Measurements from ENCODE around the gene CAPN2.
"Not testable (repeated sequence)": the region's sequence is repeated elsewhere in the genome, so short reads cannot be mapped to it uniquely, and the experiment has no call there.

Gene CAPN2

DNA sequence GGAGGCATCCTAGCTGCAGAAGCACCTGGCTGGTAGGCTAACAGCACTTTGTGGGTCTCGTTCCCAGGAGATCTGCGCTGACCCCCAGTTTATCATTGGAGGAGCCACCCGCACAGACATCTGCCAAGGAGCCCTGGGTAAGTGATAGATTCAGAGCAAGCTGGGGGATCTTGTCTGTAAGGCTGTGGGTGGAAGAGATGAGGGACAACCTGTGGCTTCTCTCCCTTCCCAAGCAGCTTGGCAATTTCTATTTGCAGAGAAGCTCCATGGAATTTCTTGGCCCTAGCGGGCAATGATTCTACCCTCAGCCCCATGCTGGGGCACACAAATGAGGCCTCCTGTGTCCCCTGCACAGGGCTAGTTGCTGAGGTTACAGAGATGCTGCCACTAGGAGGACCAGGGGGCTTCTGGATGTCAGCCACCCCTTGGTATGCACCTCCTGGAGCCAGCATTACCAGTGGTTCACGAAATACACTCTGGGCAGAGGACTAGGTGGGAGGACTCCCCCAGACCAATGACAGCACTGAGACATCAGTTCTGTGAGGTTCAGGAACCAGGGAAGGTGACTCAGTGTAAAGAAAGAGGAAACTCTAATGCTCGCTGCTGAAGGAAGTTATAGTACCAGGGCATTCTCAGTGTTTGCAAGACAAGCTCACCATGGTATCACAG lies 5.5 kb downstream of the CAPN2 start:
- DNase-seq: no peak

DNA sequence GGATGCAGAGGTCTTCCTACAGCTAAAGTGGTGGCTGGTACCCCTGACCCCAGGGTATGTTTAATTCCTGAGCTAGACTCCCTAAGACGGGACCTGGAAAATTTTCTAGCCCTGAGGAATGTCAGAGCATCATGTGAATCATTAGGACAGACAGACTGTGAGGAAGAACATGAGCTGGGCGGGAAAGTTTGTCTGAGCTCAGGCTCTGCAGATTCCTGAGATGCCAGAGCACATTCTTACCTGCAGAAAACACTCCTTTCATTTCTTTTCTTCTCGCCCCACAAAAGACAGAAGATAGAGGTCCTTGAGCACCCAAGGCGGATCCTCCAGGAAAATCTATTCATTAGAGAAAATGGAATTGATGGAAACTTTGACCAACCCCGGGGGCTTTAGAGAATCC lies 6.5 kb downstream of the CAPN2 start:
- DNase-seq: no peak

GRCh38 chr1:223720971-223721591 lies 8.7 kb downstream of the CAPN2 start:
- no peak for DNase-seq

- no peak for DNase-seq
Measured at GRCh38 chr1:223721658-223722607, 9.6 kb downstream of the CAPN2 start.

DNA sequence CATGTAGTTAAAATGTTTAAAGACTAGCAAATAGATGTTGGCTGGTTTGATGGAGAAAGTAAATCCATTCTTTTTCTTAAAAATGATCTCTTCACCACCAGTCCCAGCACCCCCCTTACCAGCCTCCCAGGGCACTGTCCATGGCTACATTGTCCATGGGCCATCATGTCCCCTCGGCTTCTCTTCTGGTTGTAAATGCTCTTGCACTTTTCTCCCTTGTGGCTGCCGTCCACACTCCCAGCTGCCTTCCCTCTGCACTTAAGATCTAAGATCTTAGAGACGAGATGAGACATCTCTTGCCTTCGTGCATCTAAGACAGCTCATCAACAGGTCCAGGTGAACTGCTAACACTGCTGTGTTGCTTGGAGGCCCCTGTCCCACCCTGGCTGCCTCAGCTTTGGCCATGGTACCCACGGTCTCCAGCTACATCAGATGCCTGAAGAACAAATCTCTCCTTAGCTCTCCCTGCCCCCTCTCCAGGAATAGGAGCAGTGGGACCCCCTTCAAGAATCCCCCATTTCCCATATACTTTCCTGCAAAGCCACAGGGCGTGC lies 11.1 kb downstream of the CAPN2 start:
- DNase-seq: no peak

DNA sequence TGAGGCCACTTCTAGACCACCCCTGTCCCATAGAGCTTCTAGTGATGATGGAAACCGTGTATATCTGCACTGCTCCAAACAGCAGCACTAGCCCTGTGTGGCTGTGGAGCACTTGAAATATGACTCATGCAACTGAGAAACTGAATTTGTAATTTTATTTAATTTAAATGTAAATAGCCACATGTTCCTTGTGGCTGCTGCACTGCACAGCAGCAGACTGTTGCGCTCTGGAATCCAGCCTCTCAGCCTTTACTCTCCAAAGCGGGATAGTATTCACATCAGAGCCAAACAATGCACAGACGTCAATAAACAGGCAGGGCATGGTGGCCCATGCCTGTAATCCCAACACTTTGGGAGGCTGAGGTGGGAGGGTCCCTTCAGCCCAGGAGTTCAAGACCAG lies 12.0 kb downstream of the CAPN2 start:
- DNase-seq: no peak

DNA sequence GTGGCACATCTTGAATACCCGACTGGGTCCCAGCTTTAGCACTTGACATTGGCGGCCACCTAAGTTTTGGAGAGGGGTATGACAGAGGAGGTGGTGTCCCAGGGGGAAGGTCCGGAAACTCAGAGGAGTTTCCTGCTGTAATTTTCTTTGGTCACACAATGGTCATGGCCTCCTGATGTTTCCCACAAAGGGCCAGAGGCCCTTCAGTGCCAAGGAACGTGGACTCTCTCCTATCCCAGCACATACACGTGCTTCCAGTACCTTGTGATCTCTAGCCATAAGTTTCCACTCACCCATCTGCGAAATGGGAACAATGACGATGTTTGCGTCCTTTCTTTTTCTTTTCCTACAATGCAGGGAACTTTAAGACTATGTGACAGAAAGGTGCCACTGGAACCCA lies 13.2 kb downstream of the CAPN2 start:
- no peak for DNase-seq

GRCh38 chr1:223726380-223727001 lies 14.2 kb downstream of the CAPN2 start:
- DNase-seq: no peak

DNA sequence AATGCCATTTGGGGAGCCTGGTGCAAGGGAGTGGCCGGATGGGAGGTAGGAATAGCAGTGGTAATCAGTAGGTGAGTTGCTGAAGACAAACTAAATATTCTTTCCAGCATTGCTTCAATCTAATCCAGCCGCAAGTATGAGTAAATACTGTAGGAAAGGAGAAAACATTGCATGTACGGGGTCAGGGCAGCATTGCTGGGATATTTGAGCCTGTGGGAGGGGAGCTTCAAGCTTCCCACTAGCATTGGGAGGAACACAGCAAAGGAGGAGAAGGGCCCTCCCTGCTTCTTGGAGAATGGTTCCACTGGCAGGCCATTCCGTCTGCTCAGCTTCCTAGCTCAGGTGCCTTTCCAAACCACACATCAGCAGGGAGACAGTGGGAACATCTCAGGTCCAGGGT lies 15.2 kb downstream of the CAPN2 start:
- no peak for DNase-seq

DNA sequence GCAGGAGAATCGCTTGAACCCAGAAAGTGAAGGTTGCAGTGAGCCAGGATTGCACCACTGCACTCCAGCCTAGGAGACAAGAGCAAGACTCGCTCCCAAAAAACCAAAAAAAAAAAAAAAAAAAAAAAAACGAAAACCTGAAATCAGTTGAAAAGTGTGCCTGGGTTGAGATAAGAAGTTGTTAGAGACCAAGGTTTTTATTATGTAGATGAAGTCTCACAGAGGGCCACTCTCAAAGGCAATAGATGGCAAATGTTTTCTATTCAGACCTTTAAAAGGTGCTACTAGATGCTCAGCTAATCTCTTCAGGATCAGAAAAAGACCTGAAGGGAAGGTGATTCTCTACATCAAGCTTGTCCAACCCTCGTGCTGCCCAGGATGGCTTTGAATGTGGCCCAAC lies 17.6 kb downstream of the CAPN2 start:
- DNase-seq: no peak

DNA sequence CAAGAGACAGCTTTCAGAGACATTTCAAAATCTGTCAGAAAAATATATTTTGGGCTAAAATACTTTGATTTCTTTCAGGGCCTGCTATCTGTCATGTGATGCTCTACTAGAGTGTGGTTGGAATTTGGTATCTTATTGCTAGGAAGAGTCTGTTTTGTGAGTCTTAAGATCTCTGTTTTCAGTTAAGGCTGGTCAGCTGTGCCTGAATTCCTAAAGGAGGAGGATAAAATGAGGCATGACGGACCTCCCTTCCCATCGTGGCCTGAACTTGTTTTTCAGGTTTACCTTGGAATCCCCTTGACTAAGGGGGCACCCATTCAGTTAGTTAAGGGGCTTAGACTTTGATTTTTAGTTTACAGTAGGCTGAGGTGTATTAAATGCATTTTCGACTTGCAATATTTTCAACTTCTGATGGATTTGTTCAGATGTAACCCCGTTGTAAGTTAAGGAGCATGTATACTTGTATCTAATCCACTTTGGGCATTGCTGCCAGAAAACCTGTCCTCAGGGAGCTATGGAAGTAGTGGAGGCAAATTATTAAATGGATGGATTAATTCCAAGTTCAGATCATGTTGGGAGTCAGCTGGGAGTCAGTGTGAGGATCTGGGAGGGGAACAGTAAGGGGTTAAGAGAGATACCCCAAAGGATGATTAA lies 18.3 kb downstream of the CAPN2 start:
- no peak for DNase-seq

GRCh38 chr1:223731133-223731770 lies 18.9 kb downstream of the CAPN2 start:
- no peak for DNase-seq

- DNase-seq: no peak
Measured at GRCh38 chr1:223732993-223733798, 20.9 kb downstream of the CAPN2 start.

GRCh38 chr1:223733898-223734852 lies 21.8 kb downstream of the CAPN2 start:
- no peak for DNase-seq

DNA sequence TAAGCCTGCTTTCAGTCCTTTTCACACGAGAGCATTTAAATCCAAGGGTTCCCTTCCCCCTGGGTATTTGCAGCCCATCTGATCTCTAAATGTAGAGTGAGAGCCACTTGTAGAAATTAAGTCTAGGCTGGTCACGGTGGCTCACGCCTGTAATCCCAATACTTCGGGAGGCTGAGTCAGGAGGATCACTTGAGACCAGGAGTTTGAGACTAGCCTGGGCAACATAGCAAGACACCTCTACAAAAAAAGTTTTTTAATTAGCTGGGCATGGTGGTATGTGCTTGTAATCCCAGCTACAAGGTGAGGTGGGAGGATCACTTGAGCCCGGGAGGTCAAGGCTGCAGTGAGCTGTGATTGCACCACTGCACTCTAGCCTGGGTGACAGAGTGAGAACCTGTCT lies 24.3 kb downstream of the CAPN2 start:
- DNase-seq: not testable (repeated sequence)

DNA sequence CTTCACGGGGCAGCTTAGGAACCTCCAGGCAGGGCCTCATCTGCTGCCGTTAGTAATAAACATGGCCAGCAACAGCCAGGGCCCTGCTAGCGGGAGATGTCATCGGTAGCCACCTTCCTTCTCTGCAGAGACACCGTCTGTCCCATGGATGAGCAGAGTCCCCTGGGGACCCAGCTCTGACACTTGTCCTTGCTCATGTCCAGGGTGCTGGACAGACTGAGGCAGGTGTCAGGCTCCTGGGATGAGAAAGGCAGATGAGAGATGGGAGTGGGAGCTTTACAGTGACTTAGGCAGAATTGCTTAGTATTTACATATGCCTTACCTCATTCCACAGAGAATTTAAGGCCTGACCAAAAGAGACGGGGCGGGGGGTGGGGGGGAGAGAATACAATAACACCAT lies 25.0 kb downstream of the CAPN2 start:
- no peak for DNase-seq

DNA sequence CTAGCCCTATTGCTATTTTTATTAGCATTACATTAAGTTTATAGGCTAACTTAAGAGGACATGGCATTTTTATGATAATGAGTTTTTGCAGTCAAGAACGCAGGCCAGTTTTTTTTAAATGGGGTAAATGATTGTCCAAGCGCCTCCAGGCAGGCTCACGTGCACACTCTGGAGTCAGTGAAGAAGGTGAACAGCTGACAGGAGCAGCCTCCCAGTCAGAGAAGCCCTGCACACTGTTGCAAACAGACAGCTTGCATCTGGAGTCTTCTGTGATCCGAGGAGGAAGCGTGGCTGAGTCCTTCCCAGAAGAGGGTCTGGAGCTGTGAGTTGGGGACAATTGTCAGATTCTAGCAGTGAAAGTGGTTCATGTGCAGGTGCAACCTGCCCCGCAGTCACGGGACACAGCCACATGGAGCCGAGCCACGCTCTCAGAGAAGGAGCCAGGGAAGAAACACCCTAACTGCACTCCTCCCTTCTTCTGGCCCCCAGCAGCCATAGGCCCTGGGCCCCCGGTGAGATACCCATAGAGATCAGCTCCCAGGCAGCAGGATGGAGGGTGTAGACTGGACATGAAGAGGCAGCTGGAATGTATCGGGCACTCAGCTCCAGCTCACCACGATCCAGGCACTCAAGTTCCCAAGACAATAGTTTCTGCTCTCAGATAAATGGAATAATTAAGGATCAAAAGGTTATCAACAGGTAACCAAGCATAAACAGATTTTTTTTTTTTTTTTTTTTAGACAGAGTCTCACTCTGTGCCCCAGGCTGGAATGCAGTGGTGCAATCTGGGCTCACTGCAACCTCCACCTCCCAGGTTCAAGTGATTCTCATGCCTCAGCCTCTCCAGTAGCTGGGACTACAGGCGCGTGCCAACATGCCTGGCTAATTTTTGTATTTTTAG lies 26.4 kb downstream of the CAPN2 start:
- no peak for DNase-seq

GRCh38 chr1:223739366-223740037 lies 27.2 kb downstream of the CAPN2 start:
- DNase-seq: no peak
